Nephron (organoid): ENCODE measurements around the gene PSENEN.

ENCODE experiments used
- H3K27ac Mint-ChIP-seq, 3 experiments: 2 replicates each; pipeline ENCODE4 v1.8.0; 2020; ENCODE audit warnings: mixed read lengths in 3 of 3, mild to moderate bottlenecking in 2 of 3, moderate library complexity in 1 of 3
- H3K27me3 Mint-ChIP-seq: 2 replicates; pipeline ENCODE4 v1.8.0; 2021; ENCODE audit warnings: low read depth, mild to moderate bottlenecking, moderate library complexity, mixed read lengths
- H3K36me3 Mint-ChIP-seq: 2 replicates; pipeline ENCODE4 v1.8.0; 2020; ENCODE audit warnings: low read depth, mixed read lengths
- H3K4me1 Mint-ChIP-seq: 2 replicates; pipeline ENCODE4 v1.8.0; 2020; ENCODE audit warnings: mixed read lengths
- H3K4me3 Mint-ChIP-seq, 3 experiments: 2 replicates each; pipeline ENCODE4 v1.8.0; 2020; ENCODE audit warnings: mild to moderate bottlenecking in 3 of 3, mixed read lengths in 3 of 3, moderate library complexity in 2 of 3
- H3K9me3 Mint-ChIP-seq: 2 replicates; pipeline ENCODE4 v1.8.0; 2020; ENCODE audit warnings: mixed read lengths
- TF ChIP-seq, protein P1 (sequence below), 3 experiments: fragments of 200-600 bp; sonication (generic); IDR thresholded peaks; one replicate each; pipeline ENCODE4 v1.5.0; 2021; ENCODE audit warnings: antibody characterized with exemption in 3 of 3; ENCODE audit not compliant: unreplicated experiment in 3 of 3

PSENEN gene

DNA sequence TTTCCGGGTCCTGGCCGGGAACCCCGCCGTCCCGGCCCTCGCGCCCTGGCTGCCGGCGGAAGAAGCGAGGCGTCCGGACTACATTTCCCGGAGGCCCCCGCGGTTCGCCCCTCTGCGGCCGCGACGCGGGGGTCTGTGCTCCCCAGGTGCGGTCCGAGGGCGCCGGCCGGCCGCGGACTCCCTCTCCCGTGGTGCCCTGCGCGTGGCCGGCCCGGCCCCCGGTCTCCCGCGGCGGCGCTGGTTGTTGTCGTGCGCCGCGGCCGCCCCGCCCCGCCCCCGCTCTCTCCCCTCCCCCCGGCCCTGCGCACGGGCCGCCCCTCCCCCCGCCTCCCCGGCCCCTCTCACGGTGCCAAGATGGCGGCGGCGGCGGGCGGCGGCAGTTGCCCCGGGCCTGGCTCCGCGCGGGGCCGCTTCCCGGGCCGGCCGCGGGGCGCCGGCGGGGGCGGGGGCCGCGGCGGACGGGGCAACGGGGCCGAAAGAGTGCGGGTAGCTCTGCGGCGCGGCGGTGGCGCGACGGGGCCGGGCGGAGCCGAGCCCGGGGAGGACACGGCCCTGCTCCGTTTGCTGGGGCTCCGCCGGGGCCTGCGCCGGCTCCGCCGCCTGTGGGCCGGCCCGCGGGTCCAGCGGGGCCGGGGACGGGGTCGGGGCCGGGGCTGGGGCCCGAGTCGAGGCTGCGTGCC, 27.6 kb upstream of the PSENEN start, which contains the start of gene KMT2B:
Gene KMT2B (plus strand): TSS at position 339 of the 680 bp plus-strand sequence. CDS start 16 bp downstream, at position 355.
- TF ChIP-seq, protein P1, sequence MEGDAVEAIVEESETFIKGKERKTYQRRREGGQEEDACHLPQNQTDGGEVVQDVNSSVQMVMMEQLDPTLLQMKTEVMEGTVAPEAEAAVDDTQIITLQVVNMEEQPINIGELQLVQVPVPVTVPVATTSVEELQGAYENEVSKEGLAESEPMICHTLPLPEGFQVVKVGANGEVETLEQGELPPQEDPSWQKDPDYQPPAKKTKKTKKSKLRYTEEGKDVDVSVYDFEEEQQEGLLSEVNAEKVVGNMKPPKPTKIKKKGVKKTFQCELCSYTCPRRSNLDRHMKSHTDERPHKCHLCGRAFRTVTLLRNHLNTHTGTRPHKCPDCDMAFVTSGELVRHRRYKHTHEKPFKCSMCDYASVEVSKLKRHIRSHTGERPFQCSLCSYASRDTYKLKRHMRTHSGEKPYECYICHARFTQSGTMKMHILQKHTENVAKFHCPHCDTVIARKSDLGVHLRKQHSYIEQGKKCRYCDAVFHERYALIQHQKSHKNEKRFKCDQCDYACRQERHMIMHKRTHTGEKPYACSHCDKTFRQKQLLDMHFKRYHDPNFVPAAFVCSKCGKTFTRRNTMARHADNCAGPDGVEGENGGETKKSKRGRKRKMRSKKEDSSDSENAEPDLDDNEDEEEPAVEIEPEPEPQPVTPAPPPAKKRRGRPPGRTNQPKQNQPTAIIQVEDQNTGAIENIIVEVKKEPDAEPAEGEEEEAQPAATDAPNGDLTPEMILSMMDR (IDR thresholded peaks at IDR 0.05; ENCODE audit: unreplicated experiment in 3 of 3): no peak
- Mint-ChIP-seq H3K9me3 (no peaks in the 10 kb centered on the region), H3K4me3 (peak within 1 kb of the TSS; percentile 92 to 96 (median 94)), H3K4me1 (peaks cover 13% of the 10 kb centered on the region), H3K27ac (peak within 1 kb of the TSS; percentile 85 to 96 (median 95)), H3K36me3 (peaks cover 19% of the 10 kb centered on the region), H3K27me3 (peaks cover 4% of the 10 kb centered on the region)

DNA sequence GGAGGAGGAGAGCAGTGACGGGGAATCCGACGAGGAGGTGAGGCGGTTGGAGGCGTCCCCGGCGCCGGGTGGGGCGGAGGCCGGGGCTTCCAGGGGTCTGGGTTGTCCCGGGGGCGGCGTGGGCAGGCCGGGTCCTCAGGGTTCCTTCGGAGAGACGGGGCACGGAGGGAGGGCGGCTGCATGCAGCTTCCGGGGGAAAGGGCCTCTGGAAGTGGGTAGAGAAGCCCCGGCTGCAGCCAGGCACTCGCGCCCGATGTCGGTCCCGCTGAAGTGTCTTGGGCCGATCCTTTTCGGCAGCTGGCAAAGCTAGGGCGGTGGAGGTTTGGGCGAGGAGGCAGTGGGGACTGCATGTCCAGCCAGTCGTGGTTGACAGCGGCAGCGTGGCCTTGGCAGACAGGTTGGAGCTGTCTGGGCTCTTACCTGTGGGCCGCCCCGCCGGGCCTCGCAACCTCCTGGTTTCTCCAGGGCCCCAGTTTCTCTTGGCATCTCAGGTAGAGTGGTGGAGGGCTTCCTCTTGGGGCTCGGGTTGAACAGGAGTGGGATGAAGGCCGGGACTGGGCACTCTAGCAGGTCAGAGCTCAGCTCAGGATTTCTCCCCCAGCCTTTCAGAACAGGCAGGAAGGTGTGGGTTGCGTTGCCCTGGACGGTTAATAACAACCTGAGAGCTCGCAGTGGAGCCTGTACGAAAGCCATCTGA, 27.0 kb upstream of the PSENEN start:
- H3K27ac Mint-ChIP-seq: peak overlapping the region; percentile 56 to 90 (median 87)
- H3K4me1 Mint-ChIP-seq: peaks cover 13% of the 10 kb centered on the region
- peaks cover 4% of the 10 kb centered on the region for H3K27me3 Mint-ChIP-seq
- H3K9me3 Mint-ChIP-seq: no peaks in the 10 kb centered on the region
- peaks cover 24% of the 10 kb centered on the region for H3K36me3 Mint-ChIP-seq
- peak overlapping the region; percentile 92 to 96 (median 94) for H3K4me3 Mint-ChIP-seq
- TF ChIP-seq, protein P1 (IDR thresholded peaks at IDR 0.05; ENCODE audit: unreplicated experiment in 3 of 3): no peak

DNA sequence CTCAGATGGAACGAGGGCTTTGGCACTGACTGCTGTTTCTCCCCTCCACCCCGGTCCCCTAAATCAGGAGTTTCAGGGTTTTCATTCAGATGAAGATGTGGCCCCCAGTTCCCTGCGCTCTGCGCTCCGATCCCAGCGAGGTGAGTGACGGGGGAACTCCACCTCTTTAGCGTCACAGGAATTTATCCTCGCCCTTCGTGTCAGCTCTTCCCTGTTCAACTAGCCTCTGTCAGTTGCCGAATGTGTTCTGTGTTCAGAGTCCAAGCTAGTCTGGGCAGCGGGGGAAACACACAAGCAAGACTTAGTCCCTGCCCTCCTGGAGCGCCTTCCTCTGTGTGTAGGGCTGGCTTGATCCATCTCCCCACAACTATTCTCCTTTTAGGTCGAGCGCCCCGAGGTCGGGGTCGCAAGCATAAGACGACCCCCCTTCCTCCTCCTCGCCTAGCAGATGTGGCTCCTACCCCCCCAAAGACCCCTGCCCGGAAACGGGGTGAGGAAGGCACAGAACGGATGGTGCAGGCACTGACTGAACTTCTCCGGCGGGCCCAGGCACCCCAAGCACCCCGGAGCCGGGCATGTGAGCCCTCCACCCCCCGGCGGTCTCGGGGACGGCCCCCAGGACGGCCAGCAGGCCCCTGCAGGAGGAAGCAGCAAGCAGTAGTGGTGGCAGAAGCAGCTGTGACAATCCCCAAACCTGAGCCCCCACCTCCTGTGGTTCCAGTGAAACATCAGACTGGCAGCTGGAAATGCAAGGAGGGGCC, 25.9 kb upstream of the PSENEN start:
- Mint-ChIP-seq H3K9me3 (no peaks in the 10 kb centered on the region), H3K4me1 (peaks cover 13% of the 10 kb centered on the region), H3K36me3 (peaks cover 33% of the 10 kb centered on the region), H3K27me3 (no peaks in the 10 kb centered on the region), H3K27ac (peak overlapping the region; percentile 56 to 90 (median 60)), H3K4me3 (peak overlapping the region; percentile 92 to 96 (median 94))
- TF ChIP-seq, protein P1 (IDR thresholded peaks at IDR 0.05; ENCODE audit: unreplicated experiment in 3 of 3): no peak

DNA sequence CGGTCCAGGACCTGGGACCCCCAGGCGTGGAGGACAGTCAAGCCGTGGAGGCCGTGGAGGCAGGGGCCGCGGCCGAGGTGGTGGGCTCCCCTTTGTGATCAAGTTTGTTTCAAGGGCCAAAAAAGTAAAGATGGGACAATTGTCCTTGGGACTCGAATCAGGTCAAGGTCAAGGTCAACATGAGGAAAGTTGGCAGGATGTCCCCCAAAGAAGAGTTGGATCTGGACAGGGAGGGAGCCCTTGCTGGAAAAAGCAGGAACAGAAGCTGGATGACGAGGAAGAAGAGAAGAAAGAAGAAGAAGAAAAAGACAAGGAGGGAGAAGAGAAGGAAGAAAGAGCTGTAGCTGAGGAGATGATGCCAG, 25.3 kb upstream of the PSENEN start:
- H3K4me3 Mint-ChIP-seq: peak overlapping the region; percentile 53 to 78 (median 70)
- H3K27ac Mint-ChIP-seq: no peak overlapping the region
- H3K27me3 Mint-ChIP-seq: no peaks in the 10 kb centered on the region
- H3K36me3 Mint-ChIP-seq: peaks cover 38% of the 10 kb centered on the region
- H3K4me1 Mint-ChIP-seq: peaks cover 13% of the 10 kb centered on the region
- TF ChIP-seq, protein P1 (IDR thresholded peaks at IDR 0.05; ENCODE audit: unreplicated experiment in 3 of 3): no peak
- no peaks in the 10 kb centered on the region for H3K9me3 Mint-ChIP-seq

DNA sequence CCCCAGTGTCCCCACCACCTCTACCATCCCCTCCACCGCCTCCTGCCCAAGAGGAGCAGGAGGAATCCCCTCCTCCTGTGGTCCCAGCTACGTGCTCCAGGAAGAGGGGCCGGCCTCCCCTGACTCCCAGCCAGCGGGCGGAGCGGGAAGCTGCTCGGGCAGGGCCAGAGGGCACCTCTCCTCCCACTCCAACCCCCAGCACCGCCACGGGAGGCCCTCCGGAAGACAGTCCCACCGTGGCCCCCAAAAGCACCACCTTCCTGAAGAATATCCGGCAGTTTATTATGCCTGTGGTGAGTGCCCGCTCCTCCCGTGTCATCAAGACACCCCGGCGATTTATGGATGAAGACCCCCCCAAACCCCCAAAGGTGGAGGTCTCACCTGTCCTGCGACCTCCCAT, 24.8 kb upstream of the PSENEN start:
- H3K36me3 Mint-ChIP-seq: peaks cover 41% of the 10 kb centered on the region
- no peaks in the 10 kb centered on the region for H3K27me3 Mint-ChIP-seq
- H3K9me3 Mint-ChIP-seq: no peaks in the 10 kb centered on the region
- H3K4me3 Mint-ChIP-seq: peak overlapping the region in 1 of 3 experiments; percentile 9
- TF ChIP-seq, protein P1 (IDR thresholded peaks at IDR 0.05; ENCODE audit: unreplicated experiment in 3 of 3): no peak
- H3K27ac Mint-ChIP-seq: no peak overlapping the region
- peaks cover 13% of the 10 kb centered on the region for H3K4me1 Mint-ChIP-seq
